ENCODE data around the gene CLDN14. TPM values are rescaled to one million over a fixed set of nuclear protein-coding genes. Genes with fewer than 3 reads are reported as not detected.

CLDN14 gene
- total RNA-seq, 2 experiments from 2014 or later: not detected

GRCh38 chr21:36518883-36519492, 39.1 kb upstream of the CLDN14 start:
- Mint-ChIP-seq H3K9me3 (peaks cover 2% of the 10 kb centered on the region), H3K27ac (no peak overlapping the region), H3K36me3 (ENCODE audit: low read depth) (no peaks in the 10 kb centered on the region), H3K27me3 (peaks cover 23% of the 10 kb centered on the region), H3K4me1 (ENCODE audit: low read depth) (no peaks in the 10 kb centered on the region), H3K4me3 (no peak overlapping the region)
- intact Hi-C loops (cut with DNase I, micrococcal nuclease): no loop called here
- DNase-seq (no peak), ATAC-seq (ENCODE audit: poor library complexity) (no peak)
- no peaks in the 10 kb centered on the region for H3K36me3 ChIP-seq (ENCODE audit: insufficient read depth, low read length)
- no peaks in the 10 kb centered on the region for H3K27me3 ChIP-seq (ENCODE audit: control insufficient read depth in 1 of 2, insufficient read depth in 2 of 2, low read length in 2 of 2)
- no peak overlapping the region for H3K27ac ChIP-seq (ENCODE audit: low read depth in 1 of 2, low read length in 2 of 2)
- H3K4me3 ChIP-seq (ENCODE audit: low read length): no peak overlapping the region
- ChIA-PET POLR2A (no interaction called here), CTCF (no interaction called here)
- no peak for TF ChIP-seq CTCF (IDR thresholded peaks at IDR 0.05)
- H3K4me1 ChIP-seq (ENCODE audit: insufficient read depth, low read length): no peaks in the 10 kb centered on the region
- H3K9me3 ChIP-seq (ENCODE audit: control insufficient read depth in 1 of 2, insufficient read depth in 1 of 2, low read length in 2 of 2): peaks cover 7 to 8% of the 10 kb centered on the region in 2 experiments

- CTCF ChIA-PET: no interaction called here
- Mint-ChIP-seq H3K27me3 (peaks cover 19% of the 10 kb centered on the region), H3K4me1 (ENCODE audit: low read depth) (no peaks in the 10 kb centered on the region), H3K9me3 (peaks cover 2% of the 10 kb centered on the region), H3K4me3 (no peak overlapping the region), H3K27ac (no peak overlapping the region), H3K36me3 (ENCODE audit: low read depth) (no peaks in the 10 kb centered on the region)
- Histone ChIP-seq H3K4me1 (ENCODE audit: insufficient read depth, low read length) (no peaks in the 10 kb centered on the region), H3K9me3 (ENCODE audit: control insufficient read depth in 1 of 2, insufficient read depth in 1 of 2, low read length in 2 of 2) (peaks cover 7 to 8% of the 10 kb centered on the region in 2 experiments), H3K4me3 (ENCODE audit: low read length) (no peak overlapping the region), H3K27ac (ENCODE audit: low read depth in 1 of 2, low read length in 2 of 2) (no peak overlapping the region), H3K27me3 (ENCODE audit: control insufficient read depth in 1 of 2, insufficient read depth in 2 of 2, low read length in 2 of 2) (no peaks in the 10 kb centered on the region), H3K36me3 (ENCODE audit: insufficient read depth, low read length) (no peaks in the 10 kb centered on the region)
- intact Hi-C loops (cut with DNase I, micrococcal nuclease): no loop called here
- TF ChIP-seq CTCF (IDR thresholded peaks at IDR 0.05): no peak
- ATAC-seq (ENCODE audit: poor library complexity) (no peak), DNase-seq (no peak)
- POLR2A ChIA-PET: no interaction called here
Measured at GRCh38 chr21:36517366-36518075, 37.6 kb upstream of the CLDN14 start.

GRCh38 chr21:36516281-36516680, 36.4 kb upstream of the CLDN14 start:
- Histone ChIP-seq H3K9me3 (ENCODE audit: control insufficient read depth in 1 of 2, insufficient read depth in 1 of 2, low read length in 2 of 2) (peaks cover 7 to 8% of the 10 kb centered on the region in 2 experiments), H3K36me3 (ENCODE audit: insufficient read depth, low read length) (no peaks in the 10 kb centered on the region), H3K4me3 (ENCODE audit: low read length) (no peak overlapping the region), H3K4me1 (ENCODE audit: insufficient read depth, low read length) (no peaks in the 10 kb centered on the region), H3K27ac (ENCODE audit: low read depth in 1 of 2, low read length in 2 of 2) (no peak overlapping the region), H3K27me3 (ENCODE audit: control insufficient read depth in 1 of 2, insufficient read depth in 2 of 2, low read length in 2 of 2) (no peaks in the 10 kb centered on the region)
- POLR2A ChIA-PET: no interaction called here
- DNase-seq: no peak
- Mint-ChIP-seq H3K27ac (no peak overlapping the region), H3K4me1 (ENCODE audit: low read depth) (peaks cover 8% of the 10 kb centered on the region), H3K27me3 (peaks cover 11% of the 10 kb centered on the region), H3K4me3 (no peak overlapping the region), H3K9me3 (peaks cover 2% of the 10 kb centered on the region), H3K36me3 (ENCODE audit: low read depth) (no peaks in the 10 kb centered on the region)
- intact Hi-C loops (cut with DNase I, micrococcal nuclease): no loop called here
- CTCF ChIA-PET: no interaction called here
- no peak for TF ChIP-seq CTCF (IDR thresholded peaks at IDR 0.05)
- ATAC-seq (ENCODE audit: poor library complexity): no peak

Data from CD4-positive, alpha-beta T cell (primary cell).